HG03460 (cell line): ENCODE data around the gene SOHLH1.

Experiments
- ATAC-seq: cut with Tn5 transposase; IDR thresholded peaks from one replicate; pipeline ENCODE4 v1.9.1; 2021; ENCODE audit not compliant: unreplicated experiment

Gene SOHLH1

DNA sequence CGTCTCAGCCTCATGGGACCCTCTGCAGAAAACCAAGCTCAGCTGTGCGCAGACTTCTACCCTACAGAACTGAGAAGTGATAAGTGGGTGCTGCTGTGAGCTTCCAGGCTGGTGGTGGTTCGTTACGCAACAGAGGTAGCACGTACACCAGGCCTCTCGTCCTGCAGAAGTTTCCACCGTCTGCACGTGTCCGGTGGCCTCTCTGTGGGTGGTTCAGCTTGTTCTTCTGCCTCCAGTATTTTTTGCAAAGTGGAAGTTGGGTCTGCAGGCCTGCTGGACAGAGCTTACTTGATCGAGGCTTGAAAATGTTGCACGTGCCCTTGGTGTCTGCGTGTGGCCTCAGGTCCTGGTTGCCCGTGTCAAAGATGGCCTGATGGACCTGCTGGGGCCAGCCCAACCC is 30.2 kb upstream of the SOHLH1 start:
- no peak for ATAC-seq

- no peak for ATAC-seq
Measured at GRCh38 chr9:135728436-135729110, 29.3 kb upstream of the SOHLH1 start.

DNA sequence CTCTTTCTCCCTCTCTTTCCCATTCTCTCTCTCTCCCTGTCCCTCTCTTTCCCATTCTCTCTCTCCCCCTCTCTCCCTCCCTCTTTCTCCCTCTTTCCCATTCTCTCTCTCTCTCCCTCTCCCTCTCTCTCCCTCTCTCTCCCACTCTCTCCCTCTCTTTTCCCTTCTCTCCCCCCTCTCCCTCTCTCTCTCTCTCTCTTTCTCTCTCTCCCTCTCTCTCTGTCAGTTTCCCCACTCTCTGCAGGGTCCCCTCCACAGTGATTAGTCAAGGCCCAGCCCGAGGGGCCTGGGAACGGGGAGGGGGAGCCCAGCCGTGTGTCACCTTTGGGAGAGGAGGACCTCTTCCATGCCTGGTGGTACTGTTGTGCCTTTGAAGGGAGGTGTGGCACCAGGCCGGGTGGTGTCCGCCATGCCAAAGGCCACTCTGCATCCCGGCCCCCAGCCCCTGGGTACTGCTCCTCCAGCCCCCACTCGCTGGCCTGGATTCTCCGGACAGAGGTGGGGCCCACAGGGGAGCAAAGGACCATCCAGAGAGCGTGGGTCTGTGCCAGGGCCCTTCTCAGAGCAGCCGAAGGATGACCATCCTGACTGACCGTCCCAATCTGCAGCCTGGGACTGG is 28.1 kb upstream of the SOHLH1 start:
- no peak for ATAC-seq

- no peak for ATAC-seq
Measured at GRCh38 chr9:135726138-135726853, 27.0 kb upstream of the SOHLH1 start.

GRCh38 chr9:135724186-135724787 is 25.0 kb upstream of the SOHLH1 start:
- ATAC-seq: no peak

DNA sequence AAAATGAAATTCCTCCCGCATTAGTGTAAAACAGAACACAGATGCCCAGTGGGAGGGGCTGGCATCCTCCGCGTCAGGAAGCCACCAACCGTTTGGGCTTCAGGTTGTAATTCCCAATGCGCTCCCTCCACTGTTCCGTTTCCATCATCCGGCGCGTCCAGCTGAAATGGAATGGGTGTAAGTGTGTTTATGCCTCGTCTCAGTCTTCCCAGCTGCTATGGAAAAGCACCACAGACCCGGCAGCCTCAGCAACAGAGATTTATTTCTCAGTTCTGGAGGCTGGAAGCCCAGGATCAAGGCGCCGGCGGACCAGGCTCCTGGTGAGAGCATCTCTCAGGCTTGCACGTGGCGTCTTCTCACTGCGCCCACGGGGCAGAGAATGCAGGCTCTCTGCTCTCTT is 23.1 kb upstream of the SOHLH1 start:
- no peak for ATAC-seq

DNA sequence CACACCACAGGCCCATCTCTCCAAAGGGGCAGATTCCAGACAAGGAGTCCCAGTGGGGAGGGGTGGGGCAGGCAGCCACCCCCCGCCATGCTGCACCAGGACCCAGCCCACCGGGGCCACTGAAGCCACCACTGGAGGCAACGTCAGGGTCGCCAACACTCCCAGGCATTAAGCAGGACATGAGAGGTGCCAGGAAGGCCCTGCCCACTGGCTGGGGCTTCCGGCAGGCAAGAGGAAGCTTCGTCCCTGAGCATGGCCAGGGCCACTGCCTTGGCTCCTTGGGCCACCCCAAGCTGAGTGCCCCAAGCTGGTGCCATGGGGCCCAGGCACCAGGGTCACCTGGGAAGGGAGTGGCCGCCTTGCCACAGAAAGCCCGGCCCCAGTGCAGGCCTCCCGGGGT is 20.2 kb upstream of the SOHLH1 start:
- no peak for ATAC-seq

DNA sequence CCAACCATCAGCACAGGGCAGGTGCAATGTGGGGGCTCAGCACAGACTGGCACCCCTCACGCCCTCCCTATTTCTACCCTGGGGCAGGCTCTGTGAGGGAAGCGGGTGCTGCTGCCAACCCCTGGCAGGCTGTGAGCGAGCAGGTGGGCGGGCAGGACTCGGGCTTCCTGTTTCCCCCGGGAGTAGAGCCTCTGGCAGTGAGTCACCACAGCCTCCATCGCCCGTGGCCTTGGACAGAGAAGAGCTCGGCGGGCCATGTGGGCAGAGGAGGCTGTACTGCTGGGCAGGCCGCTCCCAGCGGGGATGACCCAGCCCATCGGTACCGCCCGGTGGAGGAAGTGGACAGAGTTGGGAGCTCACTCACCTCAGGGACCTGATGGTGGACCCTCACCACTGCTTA is 19.3 kb upstream of the SOHLH1 start:
- ATAC-seq: no peak

DNA sequence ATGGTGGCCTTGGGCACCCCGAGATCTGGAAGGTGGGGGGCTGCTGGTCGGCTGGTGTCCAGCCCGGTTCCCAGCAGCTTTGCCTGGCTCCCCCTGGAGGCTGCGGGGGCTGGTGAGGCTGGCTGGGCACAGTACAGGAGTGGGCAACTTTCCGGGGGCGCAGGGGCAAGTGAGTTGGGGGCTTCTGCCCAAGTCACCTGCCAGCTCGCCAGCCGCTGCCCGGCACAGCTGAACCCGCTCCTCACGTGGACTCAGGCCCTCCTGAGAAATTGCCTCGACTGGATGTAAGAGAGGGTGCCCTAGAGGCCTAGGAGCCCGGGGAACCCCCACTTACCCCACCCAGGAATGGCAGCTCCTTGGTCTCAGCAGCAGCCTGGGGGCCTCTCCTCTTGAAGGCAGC is 18.1 kb upstream of the SOHLH1 start:
- ATAC-seq: no peak

DNA sequence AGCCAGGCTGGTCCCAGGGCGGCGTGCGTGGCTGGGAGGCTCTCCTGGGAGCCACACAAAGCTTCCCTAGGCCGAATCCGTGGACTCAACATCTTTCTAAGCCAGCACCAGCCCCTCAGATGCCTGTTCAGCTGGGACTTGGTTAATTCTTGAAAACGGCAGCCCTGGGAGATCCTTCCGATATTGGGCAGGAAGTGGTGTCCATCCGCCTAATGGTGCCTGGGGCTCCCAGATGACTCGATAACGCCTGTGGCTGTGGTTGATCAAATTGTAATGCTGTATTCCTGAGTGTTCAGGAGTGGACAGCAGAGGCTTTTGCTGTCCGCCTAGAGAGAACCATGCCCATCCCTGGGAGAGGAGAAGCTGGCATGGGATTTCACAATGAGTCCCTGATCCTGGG is 16.8 kb upstream of the SOHLH1 start:
- ATAC-seq: no peak

GRCh38 chr9:135715056-135715595 is 15.8 kb upstream of the SOHLH1 start:
- ATAC-seq: no peak

GRCh38 chr9:135714242-135715055 is 15.2 kb upstream of the SOHLH1 start:
- no peak for ATAC-seq

GRCh38 chr9:135712613-135713295 is 13.5 kb upstream of the SOHLH1 start:
- ATAC-seq: no peak

DNA sequence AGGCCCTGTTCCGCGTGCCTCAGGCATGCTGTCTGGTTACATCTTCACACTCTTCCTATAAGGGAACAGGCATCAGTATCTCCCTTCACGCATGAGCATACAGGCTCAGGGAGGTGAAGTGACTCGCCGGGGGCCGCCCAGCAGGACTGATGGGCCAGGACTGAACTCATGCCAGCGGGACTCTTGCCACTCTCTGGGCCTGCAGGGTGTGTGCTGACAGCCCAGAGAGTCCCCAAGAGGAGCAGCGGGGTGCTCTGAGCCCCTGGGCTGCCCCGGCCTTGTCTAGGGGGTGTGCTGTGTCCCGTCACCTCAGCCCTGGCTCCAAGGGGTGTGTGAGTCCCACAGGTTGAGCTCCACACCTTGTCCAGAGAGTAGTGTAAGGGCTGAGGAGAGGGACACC is 12.6 kb upstream of the SOHLH1 start:
- no peak for ATAC-seq

GRCh38 chr9:135711391-135711790 is 12.1 kb upstream of the SOHLH1 start:
- ATAC-seq: no peak

- ATAC-seq: no peak
Measured at GRCh38 chr9:135708164-135708563, 8.9 kb upstream of the SOHLH1 start.

DNA sequence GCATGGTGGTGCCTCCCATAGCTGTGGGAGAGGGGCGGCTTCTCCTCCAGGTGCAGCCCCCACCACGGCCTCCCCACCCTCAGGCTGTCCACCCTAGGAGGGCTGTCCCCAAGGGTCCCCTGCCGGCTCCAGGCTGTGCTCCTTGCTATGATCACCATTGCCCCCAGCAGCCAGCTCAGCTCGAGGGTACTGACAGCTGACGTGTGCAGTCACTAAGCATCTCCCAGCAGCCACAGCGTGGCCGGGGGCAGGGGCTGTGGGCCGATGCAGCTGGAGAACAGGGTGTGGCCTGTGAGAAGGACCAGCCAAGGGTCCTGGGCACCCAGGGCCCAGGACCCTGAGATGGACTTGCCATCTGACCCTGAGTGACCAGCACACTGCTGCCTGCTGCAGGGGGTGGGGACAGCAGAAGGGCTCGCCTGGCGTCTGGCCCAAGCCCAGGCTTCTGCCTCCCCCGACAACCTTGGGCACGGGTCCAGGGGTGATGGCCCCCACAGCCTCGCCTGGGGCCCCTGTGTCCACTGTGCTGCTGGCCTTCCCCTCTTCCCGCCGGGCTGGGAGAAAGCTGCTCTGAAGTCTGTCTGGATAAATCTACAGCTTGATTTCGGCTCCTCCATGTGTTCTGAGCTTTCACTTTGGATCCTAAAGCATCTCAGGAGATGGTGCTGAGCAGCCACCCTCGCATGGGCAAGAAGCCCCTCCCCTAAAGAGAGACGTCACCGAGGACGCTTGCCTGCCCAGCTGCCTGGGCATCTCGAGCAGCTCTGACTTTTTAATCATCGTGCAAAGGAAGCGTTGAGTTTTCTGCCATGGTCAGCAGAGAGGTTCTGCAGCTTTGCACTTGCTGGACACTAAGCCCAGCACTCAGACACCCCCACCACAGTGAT is 8.2 kb upstream of the SOHLH1 start:
- no peak for ATAC-seq

- no peak for ATAC-seq
Measured at GRCh38 chr9:135706288-135706687, 7.0 kb upstream of the SOHLH1 start.

DNA sequence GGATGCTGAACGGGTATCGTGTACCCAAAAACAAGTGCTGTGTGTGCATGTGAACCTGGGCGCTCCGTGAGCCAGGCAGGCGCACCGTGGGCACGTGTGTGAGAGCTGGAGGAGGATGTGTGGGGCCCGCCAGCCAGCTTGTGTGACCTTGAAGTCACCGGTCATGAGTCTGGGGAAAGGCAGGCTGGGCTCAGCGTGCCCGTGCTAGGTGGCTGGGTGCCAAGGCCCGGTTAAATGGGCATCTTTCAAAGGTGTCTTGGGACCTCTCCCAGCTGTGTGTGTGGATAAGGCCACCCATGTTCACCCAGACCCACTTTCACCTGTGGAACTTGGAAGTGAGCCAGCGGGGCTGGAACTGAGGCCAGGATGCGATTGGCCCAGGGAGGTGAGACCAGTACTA is 6.1 kb upstream of the SOHLH1 start:
- no peak for ATAC-seq
